ENCODE results near the gene ZBTB3. TPM values are rescaled to one million over a fixed set of nuclear protein-coding genes. Genes with fewer than 3 reads are reported as not detected.
"Not testable (repeated sequence)": the region's sequence is repeated elsewhere in the genome, so short reads cannot be mapped to it uniquely, and the experiment has no call there.

ZBTB3 gene
- total RNA-seq, 1 experiment from 2014 or later = 43.4 TPM

GRCh38 chr11:62770778-62771143, 16.8 kb upstream of the ZBTB3 start:
- Mint-ChIP-seq H3K36me3 (ENCODE audit: insufficient read depth in 1 of 3, low read depth in 3 of 3) (peaks cover 18 to 37% (median 27%) of the 10 kb centered on the region in 3 experiments), H3K9me3 (no peaks in the 10 kb centered on the region; a peak in 1 of 5 replicates), H3K4me3 (peak overlapping the region; percentile 87 to 94), H3K27me3 (ENCODE audit: low read depth) (no peaks in the 10 kb centered on the region), H3K4me1 (peaks cover 16 to 19% of the 10 kb centered on the region in 2 experiments), H3K27ac (peak overlapping the region; percentile 95 to 98 (median 95))
- Histone ChIP-seq H2BK15ac (ENCODE audit: low read depth, low read length) (no peak overlapping the region), H3K4me2 (ENCODE audit: insufficient read depth, insufficient read length, low read length) (peak overlapping the region; percentile 78), H3T11ph (ENCODE audit: low read length) (no peak overlapping the region), H3K27ac (ENCODE audit: insufficient read length, low read depth, low read length) (peak overlapping the region; percentile 20), H4K5ac (ENCODE audit: insufficient read length, low read depth, low read length) (no peak overlapping the region), H4K91ac (ENCODE audit: insufficient read length, low read depth, low read length) (no peak overlapping the region), H3K27me3 (ENCODE audit: insufficient read depth, low read length) (no peaks in the 10 kb centered on the region), H2BK20ac (ENCODE audit: low read depth, low read length, poor library complexity, severe bottlenecking) (no peak overlapping the region), H3K4ac (ENCODE audit: low read depth, low read length) (no peak overlapping the region), H3K9me3 (ENCODE audit: control insufficient read depth, low read depth, low read length) (no peaks in the 10 kb centered on the region), H3K14ac (ENCODE audit: insufficient read depth, low read length) (peak overlapping the region; percentile 48; the same call in 1 of the 2 replicates), H2BK120ac (ENCODE audit: low read depth, low read length, poor library complexity, severe bottlenecking) (no peak overlapping the region), H4K20me1 (ENCODE audit: control insufficient read depth, insufficient read depth, insufficient read length) (no peaks in the 10 kb centered on the region), H3K23ac (ENCODE audit: insufficient read length, low read depth, low read length) (no peak overlapping the region), H2AFZ (ENCODE audit: low read length) (no peak overlapping the region), H2BK12ac (ENCODE audit: insufficient read length, low read depth, low read length) (no peak overlapping the region), H3K23me2 (ENCODE audit: insufficient read length, low read depth, low read length, poor library complexity, severe bottlenecking) (peaks cover 3% of the 10 kb centered on the region), H3K9ac (ENCODE audit: extremely low read depth, insufficient read length, low read length) (peak overlapping the region; percentile 60), H3K4me1 (ENCODE audit: insufficient read depth, low read length) (no peaks in the 10 kb centered on the region), H3K18ac (ENCODE audit: insufficient read length, low read depth, low read length) (peak overlapping the region; percentile 37), H2BK5ac (ENCODE audit: insufficient read length, low read length) (no peak overlapping the region), H2AK5ac (ENCODE audit: insufficient read length, low read length) (no peak overlapping the region), H3K79me1 (ENCODE audit: insufficient read depth, low read depth, low read length, poor library complexity, severe bottlenecking) (no peaks in the 10 kb centered on the region), H4K8ac (replicated peaks; ENCODE audit: insufficient read length, low read depth, low read length) (no peak overlapping the region), H3K56ac (ENCODE audit: insufficient read length, low read depth, low read length) (no peak overlapping the region), H3K79me2 (ENCODE audit: insufficient read depth, low read length) (peaks cover 3% of the 10 kb centered on the region)
- DNase-seq = peak; percentile 78
- WGBS (ENCODE audit: extremely low coverage, insufficient read length, low lambda C conversion rate) = no CpG with 5 or more reads among the region's 18 CpGs
- no peak for TF ChIP-seq CTCF (conservative IDR thresholded peaks at IDR 0.05)

- DNase-seq = peak; percentile 49
Observed at GRCh38 chr11:62760867-62761227, 6.9 kb upstream of the ZBTB3 start.

More at GRCh38 chr11:62760867-62761227, 6.9 kb upstream of the ZBTB3 start:
- not testable (repeated sequence) for H3K79me1 ChIP-seq (ENCODE audit: insufficient read depth, low read depth, low read length, poor library complexity, severe bottlenecking); H3K9me3 ChIP-seq (ENCODE audit: control insufficient read depth, low read depth, low read length); H4K8ac ChIP-seq (replicated peaks; ENCODE audit: insufficient read length, low read depth, low read length); H3K27me3 ChIP-seq (ENCODE audit: insufficient read depth, low read length); H2BK5ac ChIP-seq (ENCODE audit: insufficient read length, low read length); H3K23ac ChIP-seq (ENCODE audit: insufficient read length, low read depth, low read length); H3K4me2 ChIP-seq (ENCODE audit: insufficient read depth, insufficient read length, low read length); H4K5ac ChIP-seq (ENCODE audit: insufficient read length, low read depth, low read length); H2AK5ac ChIP-seq (ENCODE audit: insufficient read length, low read length); H3K4me1 ChIP-seq (ENCODE audit: insufficient read depth, low read length); H3K23me2 ChIP-seq (ENCODE audit: insufficient read length, low read depth, low read length, poor library complexity, severe bottlenecking); H3K14ac ChIP-seq (ENCODE audit: insufficient read depth, low read length); H4K20me1 ChIP-seq (ENCODE audit: control insufficient read depth, insufficient read depth, insufficient read length); H3K27ac ChIP-seq (ENCODE audit: insufficient read length, low read depth, low read length); H3K56ac ChIP-seq (ENCODE audit: insufficient read length, low read depth, low read length); H3K27me3 Mint-ChIP-seq (ENCODE audit: low read depth); H2BK15ac ChIP-seq (ENCODE audit: low read depth, low read length); H3K9ac ChIP-seq (ENCODE audit: extremely low read depth, insufficient read length, low read length); H2BK20ac ChIP-seq (ENCODE audit: low read depth, low read length, poor library complexity, severe bottlenecking); H3K4ac ChIP-seq (ENCODE audit: low read depth, low read length); H3K9me3 Mint-ChIP-seq; H3K18ac ChIP-seq (ENCODE audit: insufficient read length, low read depth, low read length); H2AFZ ChIP-seq (ENCODE audit: low read length); H4K91ac ChIP-seq (ENCODE audit: insufficient read length, low read depth, low read length); H2BK12ac ChIP-seq (ENCODE audit: insufficient read length, low read depth, low read length); H2BK120ac ChIP-seq (ENCODE audit: low read depth, low read length, poor library complexity, severe bottlenecking); H3T11ph ChIP-seq (ENCODE audit: low read length)
- Mint-ChIP-seq H3K4me1 (peaks cover 28 to 40% of the 10 kb centered on the region in 2 experiments), H3K27ac (peak overlapping the region in 2 of 3 experiments; percentile 6 to 53; a peak in 1 of 7 replicates), H3K4me3 (peak overlapping the region; percentile 97 to 98), H3K36me3 (ENCODE audit: insufficient read depth in 1 of 3, low read depth in 3 of 3) (peaks cover 17 to 23% (median 23%) of the 10 kb centered on the region in 3 experiments; a peak in 6 of 7 replicates)
- no CpG with 5 or more reads among the region's 9 CpGs for WGBS (ENCODE audit: extremely low coverage, insufficient read length, low lambda C conversion rate)
- H3K79me2 ChIP-seq (ENCODE audit: insufficient read depth, low read length) = peaks cover 15% of the 10 kb centered on the region; the same call in 1 of the 2 replicates
